Vagina (tissue), 2 donors: ENCODE measurements around the gene EEF1AKMT4. TPM values are rescaled to one million over a fixed set of nuclear protein-coding genes. Genes with fewer than 3 reads are reported as not detected.

Experiments used
- DNase-seq, 2 donors: peaks; one replicate each; pipeline ENCODE4 v3.0.0-alpha.2; 2017; ENCODE audit errors: extremely low spot score in 2 of 2
- H3K27ac ChIP-seq: fragments of 200-600 bp; sonication (generic); one replicate; pipeline ENCODE4 v1.5.1; 2019
- H3K27me3 ChIP-seq: fragments of 200-600 bp; sonication (generic); one replicate; pipeline ENCODE4 v1.5.1; 2019
- H3K36me3 ChIP-seq, 2 donors: fragments of 200-600 bp; sonication (generic); one replicate each; pipeline ENCODE4 v1.5.1; 2017 to 2019
- H3K4me1 ChIP-seq: fragments of 200-600 bp; sonication (generic); one replicate; pipeline ENCODE4 v1.5.1; 2019
- H3K4me3 ChIP-seq, 2 donors: fragments of 200-600 bp; sonication (generic); 1 replicate in 1 of 2; 2 replicates in 1 of 2; pipeline ENCODE4 v1.5.1; 2016 to 2019
- H3K9me3 ChIP-seq: fragments of 200-600 bp; sonication (generic); one replicate; pipeline ENCODE4 v1.5.1; 2019
- POLR2A ChIP-seq, 2 donors: fragments of 450-650 bp; IDR thresholded peaks; one replicate each; pipeline ENCODE4 v1.6.1; 2017; ENCODE audit warnings: antibody characterized with exemption in 2 of 2, mild to moderate bottlenecking in 2 of 2, moderate library complexity in 2 of 2
- POLR2AphosphoS5 ChIP-seq, 2 donors: sonication (generic); formaldehyde crosslinking; IDR thresholded peaks; one replicate each; pipeline ENCODE4 v1.9.0; 2017; ENCODE audit warnings: antibody characterized with exemption in 2 of 2, mild to moderate bottlenecking in 2 of 2, low read depth in 1 of 2; ENCODE audit not compliant: insufficient read depth in 1 of 2
- intact Hi-C: fragments of 100-400 bp; cut with DNase I; formaldehyde crosslinking; loops from one replicate; pipeline ENCODE4 v1.15.1; 2023
- total RNA-seq: library from RNA; depleted of rRNA; stranded (reverse); fragments of >200 nt; gene quantifications from one replicate; pipeline ENCODE4 v1.2.3, GENCODE V29; 2016
- TF ChIP-seq, protein P1 (sequence below), 3 experiments: fragments of 450-650 bp in 2 of 3; fragments of 200-600 bp in 1 of 3; sonication (generic) in 1 of 3; IDR thresholded peaks; one replicate each; pipeline ENCODE4 v1.5.1; 2017 to 2019; ENCODE audit warnings: antibody characterized with exemption in 3 of 3, mild to moderate bottlenecking in 2 of 3, moderate library complexity in 2 of 3

EEF1AKMT4 gene
- total RNA-seq, 1 donor from 2014 or later = 5.6 TPM

DNA sequence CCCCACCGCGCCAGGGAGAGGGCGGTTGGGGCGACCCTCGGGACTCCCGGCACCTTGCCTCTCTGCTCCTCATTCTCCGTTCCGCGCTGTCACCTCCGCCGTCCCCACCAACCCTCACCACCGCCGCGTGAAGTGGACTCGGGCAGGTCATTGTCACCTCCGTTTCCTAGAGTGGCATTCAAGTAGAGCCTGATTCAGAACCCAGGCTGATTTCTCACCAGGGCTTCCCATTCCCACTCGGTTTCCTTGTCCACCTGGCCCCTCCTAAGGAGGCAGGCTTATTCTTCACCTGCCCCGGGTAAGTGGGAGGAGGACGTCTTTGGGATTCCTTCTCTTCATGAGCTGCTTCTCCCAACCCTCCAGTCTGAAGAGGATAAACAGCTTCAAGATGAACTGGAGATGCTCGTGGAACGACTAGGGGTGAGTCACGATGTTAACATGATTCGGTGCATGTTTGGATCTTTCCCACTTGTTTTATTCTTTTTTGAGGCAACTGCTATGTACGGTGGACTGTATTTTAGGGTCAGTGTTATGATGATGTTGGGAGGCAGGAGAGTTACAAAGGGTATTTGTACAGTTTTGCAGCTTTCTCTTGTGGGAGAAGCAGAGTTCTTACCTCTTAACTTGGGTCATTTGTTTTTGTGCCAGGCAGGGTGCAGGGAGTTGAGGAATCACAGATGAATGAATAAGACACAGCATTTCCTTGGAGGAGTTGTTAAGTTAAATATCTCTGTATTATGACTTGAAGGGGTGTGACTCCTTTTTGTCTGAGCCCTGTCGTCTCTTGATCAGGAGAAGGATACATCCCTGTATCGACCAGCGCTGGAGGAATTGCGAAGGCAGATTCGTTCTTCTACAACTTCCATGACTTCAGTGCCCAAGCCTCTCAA is 50.3 kb downstream of the EEF1AKMT4 start:
- DNase-seq = no peak
- intact Hi-C loops = no loop called here
- Histone ChIP-seq H3K27me3 (no peaks in the 10 kb centered on the region), H3K9me3 (no peaks in the 10 kb centered on the region), H3K36me3 (peaks cover 0 to 45% of the 10 kb centered on the region in 2 donors), H3K4me3 (peak overlapping the region; percentile 89 to 90), H3K27ac (peak overlapping the region; percentile 69), H3K4me1 (peaks cover 16% of the 10 kb centered on the region)
- no peak for TF ChIP-seq POLR2AphosphoS5 (IDR thresholded peaks at IDR 0.05; ENCODE audit: insufficient read depth in 1 of 2, low read depth in 1 of 2)
- TF ChIP-seq, protein P1, sequence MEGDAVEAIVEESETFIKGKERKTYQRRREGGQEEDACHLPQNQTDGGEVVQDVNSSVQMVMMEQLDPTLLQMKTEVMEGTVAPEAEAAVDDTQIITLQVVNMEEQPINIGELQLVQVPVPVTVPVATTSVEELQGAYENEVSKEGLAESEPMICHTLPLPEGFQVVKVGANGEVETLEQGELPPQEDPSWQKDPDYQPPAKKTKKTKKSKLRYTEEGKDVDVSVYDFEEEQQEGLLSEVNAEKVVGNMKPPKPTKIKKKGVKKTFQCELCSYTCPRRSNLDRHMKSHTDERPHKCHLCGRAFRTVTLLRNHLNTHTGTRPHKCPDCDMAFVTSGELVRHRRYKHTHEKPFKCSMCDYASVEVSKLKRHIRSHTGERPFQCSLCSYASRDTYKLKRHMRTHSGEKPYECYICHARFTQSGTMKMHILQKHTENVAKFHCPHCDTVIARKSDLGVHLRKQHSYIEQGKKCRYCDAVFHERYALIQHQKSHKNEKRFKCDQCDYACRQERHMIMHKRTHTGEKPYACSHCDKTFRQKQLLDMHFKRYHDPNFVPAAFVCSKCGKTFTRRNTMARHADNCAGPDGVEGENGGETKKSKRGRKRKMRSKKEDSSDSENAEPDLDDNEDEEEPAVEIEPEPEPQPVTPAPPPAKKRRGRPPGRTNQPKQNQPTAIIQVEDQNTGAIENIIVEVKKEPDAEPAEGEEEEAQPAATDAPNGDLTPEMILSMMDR (IDR thresholded peaks at IDR 0.05) = peak in 1 of 3 experiments; percentile 9

DNA sequence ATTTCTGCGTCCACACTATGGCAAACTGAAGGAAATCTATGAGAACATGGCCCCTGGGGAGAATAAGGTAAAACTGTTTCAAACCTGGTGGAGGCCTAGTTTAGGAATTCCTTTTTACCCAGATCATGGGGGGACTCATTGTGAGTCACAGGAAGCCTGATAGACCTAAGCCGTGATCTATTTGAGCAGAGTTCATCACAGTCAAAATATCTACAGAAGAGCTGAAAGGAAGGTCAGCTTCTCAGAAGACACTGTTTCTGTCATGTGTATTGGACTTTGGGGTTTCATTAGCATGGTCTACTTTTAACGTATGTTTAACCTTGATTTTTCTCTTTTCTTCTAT is 50.9 kb downstream of the EEF1AKMT4 start:
- no peak for DNase-seq
- no peaks in the 10 kb centered on the region for H3K27me3 ChIP-seq
- H3K4me3 ChIP-seq = peak overlapping the region in 1 of 2 donors; percentile 90
- H3K36me3 ChIP-seq = peaks cover 0 to 50% of the 10 kb centered on the region in 2 donors
- H3K27ac ChIP-seq = no peak overlapping the region
- TF ChIP-seq POLR2A (IDR thresholded peaks at IDR 0.05) (no peak), POLR2AphosphoS5 (IDR thresholded peaks at IDR 0.05; ENCODE audit: insufficient read depth in 1 of 2, low read depth in 1 of 2) (no peak)
- TF ChIP-seq, protein P1 (IDR thresholded peaks at IDR 0.05) = no peak
- intact Hi-C loops = no loop called here
- H3K9me3 ChIP-seq = no peaks in the 10 kb centered on the region
- peaks cover 16% of the 10 kb centered on the region for H3K4me1 ChIP-seq

DNA sequence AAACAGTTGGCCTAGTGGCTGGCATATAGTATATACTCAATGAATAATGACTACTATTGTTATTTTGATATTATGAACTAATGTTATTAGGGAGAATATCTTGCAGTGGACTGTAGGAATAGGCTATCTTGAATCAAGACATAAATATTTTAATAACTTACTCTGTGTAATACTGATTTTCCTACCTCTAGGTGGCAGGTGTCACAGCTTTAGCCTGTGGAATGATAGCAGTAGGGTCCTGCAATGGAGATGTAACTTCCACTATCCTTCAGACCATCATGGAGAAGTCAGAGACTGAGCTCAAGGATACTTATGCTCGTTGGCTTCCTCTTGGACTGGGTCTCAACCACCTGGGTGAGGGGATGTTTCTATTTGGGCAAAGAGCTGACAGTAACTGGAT is 56.1 kb downstream of the EEF1AKMT4 start:
- no peak for TF ChIP-seq POLR2AphosphoS5 (IDR thresholded peaks at IDR 0.05; ENCODE audit: insufficient read depth in 1 of 2, low read depth in 1 of 2)
- no peak for TF ChIP-seq POLR2A (IDR thresholded peaks at IDR 0.05)
- TF ChIP-seq, protein P1 (IDR thresholded peaks at IDR 0.05) = no peak
- H3K36me3 ChIP-seq = peaks cover 0 to 85% of the 10 kb centered on the region in 2 donors
- H3K4me3 ChIP-seq = no peak overlapping the region
- intact Hi-C loops = no loop called here
- no peak overlapping the region for H3K27ac ChIP-seq
- no peaks in the 10 kb centered on the region for H3K27me3 ChIP-seq
- no peaks in the 10 kb centered on the region for H3K9me3 ChIP-seq
- H3K4me1 ChIP-seq = peaks cover 4% of the 10 kb centered on the region
- DNase-seq = no peak

DNA sequence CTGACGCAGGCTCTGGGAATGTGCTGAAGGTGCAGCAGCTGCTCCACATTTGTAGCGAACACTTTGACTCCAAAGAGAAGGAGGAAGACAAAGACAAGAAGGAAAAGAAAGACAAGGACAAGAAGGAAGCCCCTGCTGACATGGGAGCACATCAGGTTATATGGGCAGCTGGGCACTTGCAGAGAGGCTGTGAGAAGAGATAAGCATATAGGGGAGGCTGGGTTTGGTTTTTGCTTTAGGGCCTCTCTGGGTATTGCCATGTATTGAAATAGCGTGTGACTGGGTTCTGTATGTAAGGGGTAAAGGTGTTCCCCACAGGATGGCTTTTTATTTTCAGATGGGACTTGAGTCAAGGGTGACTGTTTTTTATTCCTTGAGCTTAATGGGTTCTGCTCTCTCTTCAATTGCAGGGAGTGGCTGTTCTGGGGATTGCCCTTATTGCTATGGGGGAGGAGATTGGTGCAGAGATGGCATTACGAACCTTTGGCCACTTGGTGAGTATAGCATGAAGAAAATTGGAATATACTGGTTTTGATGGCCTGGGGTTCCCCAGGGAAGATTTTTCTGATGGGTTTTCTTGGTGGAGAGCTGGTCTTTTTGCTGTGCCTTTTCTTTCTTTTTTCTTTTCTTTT is 57.0 kb downstream of the EEF1AKMT4 start:
- DNase-seq = no peak
- Histone ChIP-seq H3K27me3 (no peaks in the 10 kb centered on the region), H3K27ac (no peak overlapping the region), H3K4me1 (no peaks in the 10 kb centered on the region), H3K9me3 (no peaks in the 10 kb centered on the region), H3K4me3 (no peak overlapping the region), H3K36me3 (peaks cover 0 to 78% of the 10 kb centered on the region in 2 donors)
- intact Hi-C loops = no loop called here
- TF ChIP-seq, protein P1 (IDR thresholded peaks at IDR 0.05) = no peak
- TF ChIP-seq POLR2AphosphoS5 (IDR thresholded peaks at IDR 0.05; ENCODE audit: insufficient read depth in 1 of 2, low read depth in 1 of 2) = no peak

GRCh38 chr3:184307915-184308314 is 58.4 kb downstream of the EEF1AKMT4 start:
- Histone ChIP-seq H3K4me3 (no peak overlapping the region), H3K36me3 (peaks cover 0 to 63% of the 10 kb centered on the region in 2 donors), H3K4me1 (no peaks in the 10 kb centered on the region), H3K27ac (no peak overlapping the region), H3K9me3 (no peaks in the 10 kb centered on the region), H3K27me3 (no peaks in the 10 kb centered on the region)
- no peak for TF ChIP-seq POLR2AphosphoS5 (IDR thresholded peaks at IDR 0.05; ENCODE audit: insufficient read depth in 1 of 2, low read depth in 1 of 2)
- TF ChIP-seq, protein P1 (IDR thresholded peaks at IDR 0.05) = no peak
- TF ChIP-seq POLR2A (IDR thresholded peaks at IDR 0.05) = no peak
- no peak for DNase-seq
- intact Hi-C loops = no loop called here
